ENCODE data around the gene NPSR1.
"Not testable (repeated sequence)": the region's sequence is repeated elsewhere in the genome, so short reads cannot be mapped to it uniquely, and the experiment has no call there.

NPSR1 gene

DNA sequence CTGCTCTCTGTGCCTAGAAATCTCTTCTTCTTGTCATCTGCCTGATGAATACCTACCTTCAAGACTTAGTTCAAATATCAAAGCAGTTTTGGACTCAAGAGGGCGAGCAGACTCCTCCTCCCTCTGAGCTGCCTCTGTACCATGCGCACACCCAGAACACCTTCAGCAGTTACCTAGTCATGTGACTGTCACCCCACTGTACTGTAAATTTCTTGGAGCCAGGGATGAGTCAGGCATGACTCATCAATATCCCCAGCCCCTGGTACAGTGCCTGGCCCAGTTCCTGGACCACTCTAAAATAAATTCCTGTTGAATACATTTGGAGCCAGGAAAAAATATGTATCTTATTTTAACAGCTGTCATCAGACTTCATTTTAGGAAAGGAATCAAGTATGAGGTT lies 212.0 kb downstream of the NPSR1 start:
- not testable (repeated sequence) for DNase-seq (ENCODE audit: low read depth in 2 of 2)

DNA sequence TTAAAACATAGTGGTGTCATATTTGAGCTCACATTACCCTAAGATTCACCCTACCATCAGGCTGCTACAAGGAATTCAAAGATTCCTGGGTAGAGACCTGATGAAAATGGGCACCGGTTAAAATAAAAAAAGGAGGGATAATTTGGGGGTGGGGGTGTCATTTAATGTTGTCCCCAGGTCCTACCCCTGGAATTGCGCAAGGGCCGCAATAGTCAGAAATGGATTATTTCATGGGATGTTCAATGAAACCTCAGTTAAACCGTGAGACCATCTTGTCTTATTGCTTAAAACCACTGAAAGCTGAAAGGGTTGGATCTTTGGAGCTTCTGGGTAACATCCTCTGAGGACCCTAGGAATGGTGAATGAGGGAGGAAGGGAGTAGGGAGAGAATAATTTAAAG lies 216.3 kb downstream of the NPSR1 start:
- DNase-seq (ENCODE audit: low read depth in 2 of 2), result not testable (repeated sequence)

DNA sequence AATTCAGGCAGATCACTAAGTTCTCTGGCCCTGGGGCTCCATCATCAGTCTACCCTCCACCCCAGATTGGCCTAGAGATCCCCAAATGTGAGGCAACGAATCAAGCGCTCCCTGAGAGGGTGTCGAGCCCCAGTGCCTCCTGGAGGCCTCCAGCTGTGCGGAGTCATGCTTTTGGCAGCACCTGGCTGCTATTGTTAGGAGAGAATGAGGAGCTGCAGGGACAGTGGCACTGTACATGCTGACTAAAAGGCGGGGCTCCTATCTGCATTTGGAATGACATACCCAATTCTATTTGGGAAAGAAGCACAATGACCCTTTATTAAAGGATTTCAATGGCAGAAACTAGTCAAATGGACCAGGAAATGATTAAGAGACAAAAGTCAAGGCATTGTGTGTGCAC lies 217.5 kb downstream of the NPSR1 start:
- no peak for DNase-seq (ENCODE audit: low read depth in 2 of 2)

DNA sequence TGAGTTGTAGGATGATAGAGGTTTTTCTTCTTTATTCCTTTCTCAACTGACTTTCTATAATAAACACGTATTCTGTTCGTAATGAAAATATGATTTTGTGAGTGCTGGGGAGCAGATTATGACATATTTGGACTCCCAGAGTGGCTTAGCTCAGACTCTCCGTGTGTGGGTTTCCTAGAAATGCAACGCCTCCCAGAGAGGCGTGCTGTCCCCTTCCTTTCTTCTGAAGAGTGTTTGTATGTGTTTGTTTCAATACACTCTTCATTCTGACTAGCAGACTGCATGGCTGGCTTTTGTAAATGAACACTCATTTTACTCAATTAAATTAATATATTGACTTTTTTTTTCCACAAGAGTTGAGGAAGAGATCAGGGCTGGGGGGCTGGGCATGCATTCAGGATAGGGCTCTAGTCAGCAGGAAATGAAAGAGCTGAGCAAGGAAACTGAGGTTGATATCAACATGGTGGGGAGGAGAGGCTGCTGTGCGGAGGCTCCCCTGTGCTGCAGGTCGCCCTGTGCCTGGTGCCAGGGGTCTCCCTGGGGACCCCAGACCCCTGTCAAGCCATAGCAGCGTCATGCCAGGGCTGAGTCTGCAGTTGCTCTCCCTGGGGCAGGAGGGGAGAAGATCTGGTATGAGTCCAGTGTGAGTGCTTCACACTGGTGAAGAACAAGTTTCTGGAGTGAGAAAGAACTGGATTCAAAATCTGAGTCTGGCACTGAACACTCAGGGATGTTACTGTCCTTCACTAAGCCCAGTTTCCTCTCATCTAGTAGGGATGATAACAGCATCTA lies 221.1 kb downstream of the NPSR1 start:
- DNase-seq (ENCODE audit: low read depth in 2 of 2), result not testable (repeated sequence)

DNA sequence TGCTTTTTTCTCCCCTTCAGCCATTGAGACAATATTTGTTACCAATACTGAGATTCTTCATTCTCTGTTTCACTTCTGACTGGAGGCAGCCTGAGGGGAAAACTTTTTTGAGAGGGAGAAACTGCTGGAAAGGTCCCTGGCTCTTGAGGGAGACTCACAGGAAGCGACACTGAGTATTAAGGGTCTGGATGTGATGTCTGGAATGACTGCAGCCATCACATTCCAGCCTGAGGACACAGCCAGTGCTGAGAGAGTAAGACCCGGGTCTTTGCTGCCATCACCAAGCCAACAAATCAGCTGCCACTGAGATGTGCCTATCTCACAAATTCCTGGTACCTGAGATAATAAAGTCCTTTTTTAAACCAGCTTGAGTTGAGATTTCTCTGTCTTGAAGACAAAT lies 221.9 kb downstream of the NPSR1 start:
- DNase-seq (ENCODE audit: low read depth in 2 of 2), result no peak

DNA sequence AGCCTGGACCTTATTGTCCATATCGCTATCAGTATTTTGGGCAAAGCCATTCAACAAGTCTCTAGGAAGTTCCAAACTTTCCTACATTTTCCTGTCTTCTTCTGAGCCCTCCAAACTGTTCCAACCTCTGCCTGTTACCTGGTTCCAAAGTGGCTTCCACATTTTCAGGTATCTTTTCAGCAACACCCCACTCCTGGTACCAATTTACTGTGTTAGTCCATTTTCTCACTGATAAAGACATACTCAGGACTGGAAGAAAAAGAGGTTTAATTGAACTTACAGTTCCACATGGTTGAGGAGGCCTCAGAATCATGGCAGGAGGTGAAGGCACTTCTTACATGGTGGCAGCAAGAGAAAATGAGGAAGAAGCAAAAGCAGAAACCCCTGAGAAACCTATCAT lies 225.8 kb downstream of the NPSR1 start:
- not testable (repeated sequence) for DNase-seq (ENCODE audit: low read depth in 2 of 2)

DNA sequence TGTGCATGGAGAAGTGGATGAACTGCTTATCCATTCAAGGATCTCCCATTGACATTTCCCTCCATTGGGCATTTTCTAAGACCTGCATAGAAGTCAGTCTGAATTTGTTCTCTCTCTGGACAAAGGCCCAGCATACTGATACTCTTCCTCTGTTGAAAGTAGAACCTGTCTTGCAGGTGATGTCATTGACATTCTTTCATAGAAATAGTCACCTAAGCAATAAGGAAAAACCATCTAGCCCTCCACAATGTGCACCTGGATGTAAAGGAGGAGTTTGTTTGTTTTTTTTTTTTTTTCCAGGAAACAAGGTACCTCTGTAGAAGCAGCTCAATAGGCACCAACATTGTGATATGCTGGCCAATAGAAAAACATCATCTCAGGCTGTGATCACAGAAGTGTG lies 228.8 kb downstream of the NPSR1 start:
- DNase-seq (ENCODE audit: low read depth in 2 of 2), result no peak

DNA sequence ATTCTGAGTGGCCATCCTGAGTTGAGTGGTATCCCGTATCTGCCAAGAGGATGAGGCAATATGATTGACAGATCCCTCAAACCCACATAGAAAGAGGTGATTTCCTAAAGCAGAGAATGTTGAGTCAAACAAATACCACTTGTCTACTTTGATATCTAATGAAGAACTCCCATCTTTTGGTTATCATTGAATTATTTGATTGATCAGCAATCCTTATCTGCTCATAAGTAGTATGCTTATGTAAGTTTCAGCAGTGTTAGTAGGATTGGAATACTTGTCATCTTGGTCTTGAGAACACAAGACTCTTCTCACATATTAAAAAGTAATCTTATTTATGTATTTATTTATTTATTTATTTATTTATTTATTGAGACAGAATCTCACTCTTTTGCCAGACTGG lies 231.9 kb downstream of the NPSR1 start:
- DNase-seq (ENCODE audit: low read depth in 2 of 2), result no peak

DNA sequence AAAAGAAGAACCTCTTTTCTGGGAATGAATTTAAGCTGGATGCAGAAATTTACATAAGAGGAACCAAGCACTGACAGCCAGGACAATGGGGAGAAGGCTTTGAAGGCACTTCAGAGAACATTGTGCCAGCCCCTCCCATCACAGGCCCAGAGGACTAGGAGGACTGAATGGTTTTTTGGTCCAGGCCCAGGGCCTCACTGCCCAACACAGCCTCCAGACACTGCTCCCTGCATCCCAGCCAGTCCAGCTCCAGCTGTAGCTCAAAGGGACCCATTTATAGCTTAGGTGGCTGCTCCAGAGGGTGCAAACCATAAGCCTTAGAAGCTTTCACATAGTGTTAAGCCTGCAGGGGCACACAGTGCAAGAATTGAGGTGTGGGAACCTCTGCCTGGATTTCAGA lies 237.2 kb downstream of the NPSR1 start:
- DNase-seq (ENCODE audit: low read depth in 2 of 2), result no peak

Data from fibroblast of skin of left biceps (primary cell).